Psoas muscle (tissue), 8 donors: Measurements from ENCODE around the gene ZC4H2. TPM values are rescaled to one million over a fixed set of nuclear protein-coding genes. Genes with fewer than 3 reads are reported as not detected.
A peak's percentile ranks its signal among the peaks of the same experiment; 100 is the strongest.

Experiments
- ATAC-seq, 4 donors: fragments of 200-7000 bp; cut with Tn5 transposase; one replicate each; pipeline ENCODE4 v1.9.1; 2020; ENCODE audit warnings: moderate library complexity in 3 of 4, mild to moderate bottlenecking in 2 of 4
- DNase-seq, 2 donors: peaks; one replicate each; pipeline ENCODE4 v3.0.0-alpha.2; 2020
- H3K27ac ChIP-seq: fragments of 200-600 bp; one replicate; pipeline ENCODE4 v1.8.0; 2022
- H3K27me3 ChIP-seq, 3 donors: fragments of 200-600 bp in 1 of 3; one replicate each; pipeline versions ENCODE4 v1.6.1 to v1.8.0; 2013 to 2022; ENCODE audit warnings: low read length in 2 of 3, mild to moderate bottlenecking in 2 of 3, moderate library complexity in 1 of 3; ENCODE audit not compliant: insufficient read depth in 3 of 3
- H3K36me3 ChIP-seq, 2 donors: fragments of 200-600 bp in 1 of 2; one replicate each; pipeline versions ENCODE4 v1.6.1 to v1.8.0; 2013 to 2022; ENCODE audit warnings: low read depth in 1 of 2, mild to moderate bottlenecking in 1 of 2, moderate library complexity in 1 of 2; ENCODE audit not compliant: insufficient read depth in 1 of 2
- H3K4me1 ChIP-seq: fragments of 200-600 bp; one replicate; pipeline ENCODE4 v1.8.0; 2022
- H3K4me3 ChIP-seq: fragments of 200-600 bp; one replicate; pipeline ENCODE4 v1.8.0; 2022; ENCODE audit warnings: mild to moderate bottlenecking
- H3K9me3 ChIP-seq: fragments of 200-600 bp; one replicate; pipeline ENCODE4 v1.8.0; 2022
- WGBS, 3 donors: extraction: QIAGEN DNeasy Blood & Tissue Kit; methylation state at CpG; one replicate each; pipeline versions ENCODE4 v1.1.6 to v1.1.7; 2013; 5-methylcytosine and 5-hydroxymethylcytosine counted together
- intact Hi-C, 2 donors: fragments of 100-400 bp; cut with DNase I; formaldehyde crosslinking; loops; one replicate each; pipeline versions ENCODE4 v1.11.0 to v1.14.2; 2022
- polyA plus RNA-seq, 3 donors: library from polyadenylated mRNA; stranded (reverse); fragments of 200-250 nt; gene quantifications; one replicate each; pipeline ENCODE4 v1.2.3, GENCODE V29; 2013
- total RNA-seq, 4 donors: library from RNA; stranded (reverse); fragmentation: NEBNext Ultra II Directional in 2 of 4; extraction: Animal tissue kit (Norgen Biotek cat#: 25700) in 2 of 4; gene quantifications; one replicate each; pipeline versions ENCODE4 v1.2.1 to v1.2.4, GENCODE V29; 2021 to 2023
- TF ChIP-seq, protein P1 (sequence below): fragments of 200-600 bp; IDR thresholded peaks from one replicate; pipeline ENCODE4 v1.8.0; 2022; ENCODE audit warnings: antibody characterized with exemption
- donor health status: healthy with polysubstance abuse.
- donor health status: DM: no; HTN: no; CAD: no; lungs with moderate emphysema.
- donor health status: Bipolar disorder and iron deficiency.
- donor health status: healthy.
- donor health status: DM: yes; HTN: yes; CAD: no.
- donor health status: DM: no; HTN: no; CAD: no.
- donor health status: DM: no; HTN: no; CAD: no.
- donor health status: DM: yes; HTN: yes; CAD: no.

Gene ZC4H2
- total and polyA plus RNA-seq, 7 donors, result 1.3 to 4.3 (median 1.7) TPM

GRCh38 chrX:64996805-64997204 lies 20.6 kb upstream of the ZC4H2 start:
- Histone ChIP-seq H3K9me3 (no peaks in the 10 kb centered on the region), H3K27me3 (peaks cover 0 to 1% (median 0%) of the 10 kb centered on the region in 3 donors), H3K4me1 (no peaks in the 10 kb centered on the region), H3K36me3 (no peaks in the 10 kb centered on the region), H3K4me3 (no peak overlapping the region), H3K27ac (no peak overlapping the region)
- DNase-seq (no peak), ATAC-seq (no peak)
- WGBS, 3 donors, result 5 to 33% (median 30%) methylated on average over 1 of the region's 1 CpG
- TF ChIP-seq, protein P1, sequence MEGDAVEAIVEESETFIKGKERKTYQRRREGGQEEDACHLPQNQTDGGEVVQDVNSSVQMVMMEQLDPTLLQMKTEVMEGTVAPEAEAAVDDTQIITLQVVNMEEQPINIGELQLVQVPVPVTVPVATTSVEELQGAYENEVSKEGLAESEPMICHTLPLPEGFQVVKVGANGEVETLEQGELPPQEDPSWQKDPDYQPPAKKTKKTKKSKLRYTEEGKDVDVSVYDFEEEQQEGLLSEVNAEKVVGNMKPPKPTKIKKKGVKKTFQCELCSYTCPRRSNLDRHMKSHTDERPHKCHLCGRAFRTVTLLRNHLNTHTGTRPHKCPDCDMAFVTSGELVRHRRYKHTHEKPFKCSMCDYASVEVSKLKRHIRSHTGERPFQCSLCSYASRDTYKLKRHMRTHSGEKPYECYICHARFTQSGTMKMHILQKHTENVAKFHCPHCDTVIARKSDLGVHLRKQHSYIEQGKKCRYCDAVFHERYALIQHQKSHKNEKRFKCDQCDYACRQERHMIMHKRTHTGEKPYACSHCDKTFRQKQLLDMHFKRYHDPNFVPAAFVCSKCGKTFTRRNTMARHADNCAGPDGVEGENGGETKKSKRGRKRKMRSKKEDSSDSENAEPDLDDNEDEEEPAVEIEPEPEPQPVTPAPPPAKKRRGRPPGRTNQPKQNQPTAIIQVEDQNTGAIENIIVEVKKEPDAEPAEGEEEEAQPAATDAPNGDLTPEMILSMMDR, result no peak
- intact Hi-C loops, result no loop called here

- no peak overlapping the region for H3K27ac ChIP-seq
- TF ChIP-seq, protein P1, result no peak
- WGBS, 3 donors, result 57 to 75% (median 72%) methylated on average over 2 of the region's 2 CpGs
- H3K27me3 ChIP-seq, result peaks cover 0 to 6% (median 0%) of the 10 kb centered on the region in 3 donors
- H3K36me3 ChIP-seq, result no peaks in the 10 kb centered on the region
- ATAC-seq, result no peak
- no peak overlapping the region for H3K4me3 ChIP-seq
- no peaks in the 10 kb centered on the region for H3K9me3 ChIP-seq
- H3K4me1 ChIP-seq, result no peaks in the 10 kb centered on the region
- DNase-seq, result no peak
- intact Hi-C loops, result no loop called here
Measured at GRCh38 chrX:64994131-64994798, 18.0 kb upstream of the ZC4H2 start.

DNA sequence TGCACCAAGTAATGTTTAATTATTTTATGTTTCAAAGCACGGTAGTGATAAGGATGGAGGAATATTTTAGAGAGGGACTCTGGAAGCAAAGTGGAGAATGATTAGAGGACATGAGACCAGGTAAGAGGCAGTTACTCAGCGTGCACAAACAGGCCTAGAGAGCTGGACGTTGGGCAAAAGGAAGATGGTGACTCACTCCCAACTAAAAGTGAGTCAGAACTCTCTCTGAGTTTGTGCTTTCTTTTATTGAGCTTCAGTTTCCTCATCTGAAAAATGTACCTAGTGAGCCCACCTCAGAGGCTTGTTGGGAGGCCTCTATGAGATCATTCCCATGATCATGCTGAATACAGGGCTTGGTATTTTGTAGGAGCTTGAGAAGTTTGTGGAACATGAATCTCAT lies 1.6 kb upstream of the ZC4H2 start:
- intact Hi-C loops, result no loop called here
- H3K4me1 ChIP-seq, result no peaks in the 10 kb centered on the region
- ATAC-seq (no peak), DNase-seq (no peak)
- H3K36me3 ChIP-seq, result no peaks in the 10 kb centered on the region
- H3K9me3 ChIP-seq, result no peaks in the 10 kb centered on the region
- H3K4me3 ChIP-seq, result no peak overlapping the region
- 66 to 79% (median 71%) methylated on average over 3 of the region's 3 CpGs for WGBS, 3 donors
- peaks cover 0 to 3% (median 0%) of the 10 kb centered on the region in 3 donors for H3K27me3 ChIP-seq
- H3K27ac ChIP-seq, result no peak overlapping the region
- TF ChIP-seq, protein P1, result no peak

DNA sequence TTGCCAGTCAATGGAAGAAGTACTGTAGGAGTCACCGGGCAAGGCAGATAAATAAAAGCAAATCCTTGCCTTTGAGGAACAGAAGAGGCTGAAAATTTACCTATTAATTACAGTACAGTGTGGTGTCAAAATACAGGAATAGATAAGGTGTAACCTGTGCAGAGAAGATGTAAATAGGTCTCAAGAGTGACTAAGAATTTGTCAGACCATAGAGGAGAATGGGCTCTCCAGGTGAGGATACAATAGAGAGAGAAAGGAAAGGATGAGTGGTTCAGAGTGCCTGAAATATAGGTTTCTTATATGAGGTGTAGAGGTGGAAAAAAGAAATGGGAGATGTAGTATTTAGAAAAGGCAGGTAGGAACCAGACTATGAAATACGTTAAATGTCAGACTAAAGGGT lies 801 bp upstream of the ZC4H2 start:
- H3K4me3 ChIP-seq, result peak overlapping the region; percentile 74
- no peaks in the 10 kb centered on the region for H3K9me3 ChIP-seq
- intact Hi-C loops, result no loop called here
- H3K4me1 ChIP-seq, result no peaks in the 10 kb centered on the region
- TF ChIP-seq, protein P1, result no peak
- 53 to 63% (median 57%) methylated on average over 2 of the region's 2 CpGs for WGBS, 3 donors
- no peak overlapping the region for H3K27ac ChIP-seq
- ATAC-seq (no peak), DNase-seq (no peak)
- H3K36me3 ChIP-seq, result no peaks in the 10 kb centered on the region
- H3K27me3 ChIP-seq, result peaks cover 0 to 3% (median 0%) of the 10 kb centered on the region in 3 donors

GRCh38 chrX:64976673-64977040 lies 407 bp upstream of the ZC4H2 start:
- H3K36me3 ChIP-seq, result no peaks in the 10 kb centered on the region
- 2 to 8% (median 5%) methylated on average over 11 of the region's 11 CpGs for WGBS, 3 donors
- H3K27ac ChIP-seq, result no peak overlapping the region
- H3K4me1 ChIP-seq, result no peaks in the 10 kb centered on the region
- peak overlapping the region; percentile 74 for H3K4me3 ChIP-seq
- ATAC-seq (peak in 1 of 4 donors; percentile 21), DNase-seq (no peak)
- TF ChIP-seq, protein P1, result no peak
- H3K9me3 ChIP-seq, result no peaks in the 10 kb centered on the region
- intact Hi-C loops, result no loop called here
- H3K27me3 ChIP-seq, result peaks cover 0 to 3% (median 0%) of the 10 kb centered on the region in 3 donors
